ENCODE data around the gene ERI3.
"Not testable (repeated sequence)": the region's sequence is repeated elsewhere in the genome, so short reads cannot be mapped to it uniquely, and the experiment has no call there.

ERI3 gene

GRCh38 chr1:44235808-44236207 is 119.2 kb downstream of the ERI3 start:
- no peak for DNase-seq

- no peak for DNase-seq
Measured at GRCh38 chr1:44233593-44233992, 121.5 kb downstream of the ERI3 start.

- DNase-seq = no peak
Measured at GRCh38 chr1:44230796-44231195, 124.3 kb downstream of the ERI3 start.

- DNase-seq = no peak
Measured at GRCh38 chr1:44229435-44230167, 125.5 kb downstream of the ERI3 start.

- no peak for DNase-seq
Measured at GRCh38 chr1:44228218-44228617, 126.8 kb downstream of the ERI3 start.

- DNase-seq = no peak
Measured at GRCh38 chr1:44227211-44227610, 127.8 kb downstream of the ERI3 start.

- no peak for DNase-seq
Measured at GRCh38 chr1:44225761-44226160, 129.3 kb downstream of the ERI3 start.

- no peak for DNase-seq
Measured at GRCh38 chr1:44223187-44223610, 131.9 kb downstream of the ERI3 start.

- no peak for DNase-seq
Measured at GRCh38 chr1:44222397-44223186, 132.5 kb downstream of the ERI3 start.

GRCh38 chr1:44221769-44222168 is 133.3 kb downstream of the ERI3 start:
- DNase-seq = no peak

- DNase-seq = no peak
Measured at GRCh38 chr1:44220755-44221154, 134.3 kb downstream of the ERI3 start.

GRCh38 chr1:44220001-44220751 is 134.9 kb downstream of the ERI3 start:
- DNase-seq = no peak

GRCh38 chr1:44219301-44219626 is 135.8 kb downstream of the ERI3 start:
- no peak for DNase-seq

GRCh38 chr1:44218503-44219300 is 136.4 kb downstream of the ERI3 start:
- no peak for DNase-seq

- DNase-seq = peak; percentile 77
Measured at GRCh38 chr1:44217809-44218410, 137.1 kb downstream of the ERI3 start.

GRCh38 chr1:44213222-44214112 is 141.6 kb downstream of the ERI3 start, which contains the start of gene DMAP1:
Gene DMAP1 (plus strand): TSS chr1:44213471. CDS start chr1:44213754, 283 bp downstream.
- peak; percentile 89 for DNase-seq

- DNase-seq = peak; percentile 33
Measured at GRCh38 chr1:44212355-44213221, 142.5 kb downstream of the ERI3 start.

GRCh38 chr1:44210595-44210994 is 144.5 kb downstream of the ERI3 start:
- DNase-seq = no peak

GRCh38 chr1:44208226-44208625 is 146.8 kb downstream of the ERI3 start:
- no peak for DNase-seq

- not testable (repeated sequence) for DNase-seq
Measured at GRCh38 chr1:44206545-44206944, 148.5 kb downstream of the ERI3 start.

Measured in activated CD4-positive, alpha-beta T cell treated with anti-CD3 and anti-CD28 coated beads, Interleukin-10, Interleukin-2, amounts not matched to agents 100 ng/mL and 50 ng/mL, durations not matched to agents 16 hours and 8 hours (primary cell).